Adrenal gland (tissue), 12 donors: ENCODE results near the gene ACSF3. TPM values are rescaled to one million over a fixed set of nuclear protein-coding genes. Genes with fewer than 3 reads are reported as not detected.

Experiments
- DNase-seq, 7 donors: peaks; one replicate each; pipeline ENCODE4 v3.0.0-alpha.2; 2019 to 2020
- H3K27ac ChIP-seq, 5 donors: fragments of 200-600 bp; sonication (generic) in 4 of 5; 1 replicate in 3 of 5; 2 replicates in 2 of 5; pipeline versions ENCODE4 v1.5.1 to v1.8.0; 2016 to 2020; ENCODE audit warnings: mild to moderate bottlenecking in 1 of 5
- H3K27me3 ChIP-seq: fragments of 200-600 bp; 2 replicates; pipeline ENCODE4 v1.8.0; 2021
- H3K36me3 ChIP-seq, 2 donors: fragments of 200-600 bp; replicated peaks in 1 of 2; 1 replicate in 1 of 2; 2 replicates in 1 of 2; pipeline versions ENCODE4 v1.5.1 to v1.8.0; 2018 to 2022
- H3K4me1 ChIP-seq, 2 donors: fragments of 200-600 bp; replicated peaks in 1 of 2; 1 replicate in 1 of 2; 2 replicates in 1 of 2; pipeline versions ENCODE4 v1.5.1 to v1.8.0; 2018 to 2021
- H3K4me3 ChIP-seq, 4 donors: fragments of 200-600 bp; sonication (generic) in 3 of 4; one replicate each; pipeline ENCODE4 v1.5.1; 2016 to 2018
- H3K9me3 ChIP-seq, 3 donors: fragments of 200-600 bp; sonication (generic) in 1 of 3; replicated peaks in 1 of 3; 1 replicate in 2 of 3; 2 replicates in 1 of 3; pipeline versions ENCODE4 v1.5.1 to v1.8.0; 2016 to 2021
- CTCF ChIP-seq, 6 experiments: fragments of 450-650 bp in 4 of 6; fragments of 200-600 bp in 2 of 6; sonication (generic) in 1 of 6; IDR thresholded peaks; 1 replicate in 5 of 6; 2 replicates in 1 of 6; pipeline versions ENCODE4 v1.5.1 to v1.8.0; 2016 to 2021; ENCODE audit warnings: antibody characterized with exemption in 6 of 6, mild to moderate bottlenecking in 2 of 6, moderate library complexity in 1 of 6
- POLR2A ChIP-seq, 2 donors: fragments of 450-650 bp; IDR thresholded peaks; one replicate each; pipeline ENCODE4 v1.6.1; 2017; ENCODE audit warnings: antibody characterized with exemption in 2 of 2, mild to moderate bottlenecking in 2 of 2, moderate library complexity in 1 of 2
- WGBS, 4 donors: extraction: QIAGEN DNeasy Blood & Tissue Kit in 2 of 4; methylation state at CpG; one replicate each; pipeline versions ENCODE4 v1.1.5 to v1.1.7; 2013 to 2017; 5-methylcytosine and 5-hydroxymethylcytosine counted together
- intact Hi-C, 2 donors: fragments of 100-400 bp; cut with DNase I; formaldehyde crosslinking; loops; one replicate each; pipeline versions ENCODE4 v1.14.1 to v1.15.0; 2022 to 2023
- polyA plus RNA-seq, 3 donors: library from polyadenylated mRNA; stranded (reverse); fragments of 200-250 nt in 2 of 3; fragments of 350-450 nt in 1 of 3; fragmentation: Illumina TruSeq in 1 of 3; extraction: RNeasy Lipid Tissue Mini Kit (QIAGEN cat#74804) in 1 of 3; gene quantifications; one replicate each; pipeline ENCODE4 v1.2.3, GENCODE V29; 2013 to 2014
- total RNA-seq, 9 donors: library from RNA; depleted of rRNA in 4 of 9; stranded (reverse); fragments of >200 nt in 4 of 9; fragments of 120-200 nt in 1 of 9; fragmentation: NEBNext Ultra II Directional in 1 of 9; extraction: Animal tissue kit (Norgen Biotek cat#: 25700) in 1 of 9; gene quantifications; one replicate each; pipeline versions ENCODE4 v1.1.0 to v1.2.4, GENCODE V29; 2013 to 2023
- donor health status: healthy with polysubstance abuse.
- donor health status: Bipolar disorder and iron deficiency.
- donor health status: DM: yes; HTN: yes; CAD: no.
- donor health status: DM: no; HTN: no; CAD: no.
- donor health status: DM: no; HTN: no; CAD: no.
- donor health status: DM: yes; HTN: yes; CAD: no.

ACSF3 gene
- total and polyA plus RNA-seq, 12 donors = 32.4 to 90.3 (median 57.0) TPM

GRCh38 chr16:89095491-89095951, 1.9 kb downstream of the ACSF3 start:
- intact Hi-C loops = loop anchor here in 1 of 2 donors (10.0 kb wide), 1 partner anchor 69 kb away; no protein-coding TSS in a partner anchor
- H3K4me3 ChIP-seq = no peak overlapping the region

GRCh38 chr16:89096042-89096717, 2.5 kb downstream of the ACSF3 start:
- Histone ChIP-seq H3K9me3 (no peaks in the 10 kb centered on the region), H3K4me1 (peaks cover 17 to 36% of the 10 kb centered on the region in 2 donors), H3K4me3 (no peak overlapping the region), H3K27ac (no peak overlapping the region), H3K36me3 (peaks cover 0 to 5% of the 10 kb centered on the region in 2 donors), H3K27me3 (no peaks in the 10 kb centered on the region)
- DNase-seq = no peak
- WGBS, 4 donors = 82 to 89% (median 85%) methylated on average over 11 to 20 of the region's 20 CpGs
- intact Hi-C loops = loop anchor here in 1 of 2 donors (10.0 kb wide), 1 partner anchor 69 kb away; no protein-coding TSS in a partner anchor
- TF ChIP-seq POLR2A (IDR thresholded peaks at IDR 0.05) (no peak), CTCF (IDR thresholded peaks at IDR 0.05) (no peak)

More at GRCh38 chr16:89095491-89095951, 1.9 kb downstream of the ACSF3 start:
- H3K27ac ChIP-seq = no peak overlapping the region
- H3K9me3 ChIP-seq = no peaks in the 10 kb centered on the region
- H3K36me3 ChIP-seq = no peaks in the 10 kb centered on the region
- H3K4me1 ChIP-seq = peaks cover 17 to 36% of the 10 kb centered on the region in 2 donors
- 76 to 79% (median 77%) methylated on average over 16 to 21 of the region's 21 CpGs for WGBS, 4 donors
- no peak for DNase-seq
- TF ChIP-seq POLR2A (IDR thresholded peaks at IDR 0.05) (no peak), CTCF (IDR thresholded peaks at IDR 0.05) (no peak)
- no peaks in the 10 kb centered on the region for H3K27me3 ChIP-seq

DNA sequence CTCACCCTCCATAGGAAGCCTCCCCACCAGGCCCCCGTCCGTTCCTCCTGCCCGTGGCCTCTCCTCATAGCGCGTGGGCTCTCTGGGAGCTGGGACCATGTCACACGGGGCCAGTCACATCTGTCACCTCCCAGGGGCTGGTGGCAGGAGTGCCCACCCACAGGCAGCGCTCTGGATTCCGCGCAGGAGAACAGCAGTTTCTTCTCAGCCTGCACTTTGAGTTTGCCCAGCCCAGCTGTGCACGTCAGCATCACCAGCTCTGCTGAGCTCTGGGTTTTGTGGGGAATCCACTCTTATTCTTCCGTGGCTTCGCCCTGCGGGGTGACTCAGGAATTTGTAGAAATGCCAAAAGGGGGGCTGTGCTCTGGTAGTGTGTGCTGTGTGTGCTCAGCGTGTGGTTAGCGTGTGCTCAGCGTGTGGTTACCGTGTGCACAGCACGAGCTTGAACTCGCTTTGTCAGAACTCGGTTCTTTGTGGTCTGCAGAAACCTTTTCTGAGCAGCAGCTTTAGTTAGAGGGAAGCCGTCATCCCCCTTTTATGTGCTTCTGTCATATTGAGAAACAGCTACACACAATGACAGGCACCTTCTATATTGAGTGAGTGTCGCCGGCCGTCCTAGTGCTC, 3.2 kb downstream of the ACSF3 start:
- H3K4me3 ChIP-seq = no peak overlapping the region
- TF ChIP-seq CTCF (IDR thresholded peaks at IDR 0.05) (no peak), POLR2A (IDR thresholded peaks at IDR 0.05) (no peak)
- peaks cover 0 to 12% of the 10 kb centered on the region in 2 donors for H3K36me3 ChIP-seq
- no peaks in the 10 kb centered on the region for H3K9me3 ChIP-seq
- DNase-seq = no peak
- no peak overlapping the region for H3K27ac ChIP-seq
- 84 to 90% (median 87%) methylated on average over 19 to 24 of the region's 24 CpGs for WGBS, 4 donors
- H3K27me3 ChIP-seq = no peaks in the 10 kb centered on the region
- intact Hi-C loops = loop anchor here in 1 of 2 donors (10.0 kb wide), 1 partner anchor 68 kb away; no protein-coding TSS in a partner anchor
- H3K4me1 ChIP-seq = peaks cover 17 to 36% of the 10 kb centered on the region in 2 donors

DNA sequence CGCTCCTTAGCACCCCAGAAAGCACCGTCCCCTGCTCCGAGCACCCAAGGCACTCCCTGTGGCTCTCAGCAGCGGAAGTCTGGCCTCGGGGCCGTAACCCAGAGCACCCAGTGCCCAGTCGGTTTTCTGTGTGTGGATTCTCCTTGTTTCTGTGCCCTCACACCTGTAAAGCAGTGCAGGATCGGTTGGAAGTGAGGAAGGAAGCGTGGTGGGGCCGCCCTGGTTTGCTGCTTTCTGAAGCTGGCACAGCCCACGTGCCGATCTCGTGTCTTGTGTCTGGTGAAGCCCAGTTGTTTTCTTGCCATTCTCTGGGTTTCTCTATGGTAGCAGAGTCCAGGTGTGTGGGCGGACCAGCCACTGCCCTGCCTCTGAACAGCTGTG, 3.7 kb downstream of the ACSF3 start:
- intact Hi-C loops = loop anchor here in 1 of 2 donors (10.0 kb wide), 1 partner anchor 67 kb away; no protein-coding TSS in a partner anchor
- H3K27ac ChIP-seq = no peak overlapping the region

More for the DNA sequence above, 3.7 kb downstream of the ACSF3 start:
- Histone ChIP-seq H3K27me3 (no peaks in the 10 kb centered on the region), H3K9me3 (no peaks in the 10 kb centered on the region), H3K4me1 (peaks cover 17 to 36% of the 10 kb centered on the region in 2 donors), H3K4me3 (no peak overlapping the region), H3K36me3 (peaks cover 0 to 17% of the 10 kb centered on the region in 2 donors)
- TF ChIP-seq POLR2A (IDR thresholded peaks at IDR 0.05) = no peak
- TF ChIP-seq CTCF (IDR thresholded peaks at IDR 0.05) = no peak
- DNase-seq = no peak
- WGBS, 4 donors = 85 to 89% (median 87%) methylated on average over 13 to 14 of the region's 14 CpGs
